Fibroblast of mammary gland (primary cell): ENCODE results near the gene LY86.
"Not testable (repeated sequence)": the region's sequence is repeated elsewhere in the genome, so short reads cannot be mapped to it uniquely, and the experiment has no call there.

Experiments used
- DNase-seq: peaks from one replicate; pipeline ENCODE4 v3.0.0-alpha.2; 2010; ENCODE audit warnings: low read depth
- H3K4me3 ChIP-seq: 2 replicates; pipeline ENCODE4 v1.5.1; 2011; ENCODE audit warnings: low read depth, mild to moderate bottlenecking, low read length, moderate library complexity; ENCODE audit not compliant: control insufficient read depth
- TF ChIP-seq, protein P1 (sequence below): conservative IDR thresholded peaks from 2 replicates; pipeline ENCODE4 v1.5.1; 2011; ENCODE audit warnings: low read depth, low read length, inconsistent platforms; ENCODE audit not compliant: control insufficient read depth, insufficient read depth

LY86 gene

DNA sequence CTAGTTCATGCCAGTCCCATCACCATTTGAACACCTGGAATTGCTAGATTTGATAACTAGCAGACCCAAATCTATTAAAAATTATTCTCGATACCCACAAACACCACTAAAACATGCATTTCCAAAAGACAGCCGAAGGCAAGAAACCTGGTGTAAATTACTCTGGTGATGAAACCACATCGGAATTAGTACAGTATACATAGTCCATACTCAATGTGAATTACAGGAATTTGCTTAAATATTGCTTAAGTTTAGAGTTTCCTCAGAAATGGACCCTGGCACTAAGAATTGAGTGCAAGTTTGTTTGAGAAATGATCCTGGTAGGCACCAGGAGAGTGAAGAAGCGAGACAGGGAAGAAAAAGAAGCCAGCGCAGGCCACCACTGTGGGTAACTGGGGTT lies 13.7 kb downstream of the LY86 start:
- no peak for DNase-seq
- no peak overlapping the region for H3K4me3 ChIP-seq
- TF ChIP-seq, protein P1, sequence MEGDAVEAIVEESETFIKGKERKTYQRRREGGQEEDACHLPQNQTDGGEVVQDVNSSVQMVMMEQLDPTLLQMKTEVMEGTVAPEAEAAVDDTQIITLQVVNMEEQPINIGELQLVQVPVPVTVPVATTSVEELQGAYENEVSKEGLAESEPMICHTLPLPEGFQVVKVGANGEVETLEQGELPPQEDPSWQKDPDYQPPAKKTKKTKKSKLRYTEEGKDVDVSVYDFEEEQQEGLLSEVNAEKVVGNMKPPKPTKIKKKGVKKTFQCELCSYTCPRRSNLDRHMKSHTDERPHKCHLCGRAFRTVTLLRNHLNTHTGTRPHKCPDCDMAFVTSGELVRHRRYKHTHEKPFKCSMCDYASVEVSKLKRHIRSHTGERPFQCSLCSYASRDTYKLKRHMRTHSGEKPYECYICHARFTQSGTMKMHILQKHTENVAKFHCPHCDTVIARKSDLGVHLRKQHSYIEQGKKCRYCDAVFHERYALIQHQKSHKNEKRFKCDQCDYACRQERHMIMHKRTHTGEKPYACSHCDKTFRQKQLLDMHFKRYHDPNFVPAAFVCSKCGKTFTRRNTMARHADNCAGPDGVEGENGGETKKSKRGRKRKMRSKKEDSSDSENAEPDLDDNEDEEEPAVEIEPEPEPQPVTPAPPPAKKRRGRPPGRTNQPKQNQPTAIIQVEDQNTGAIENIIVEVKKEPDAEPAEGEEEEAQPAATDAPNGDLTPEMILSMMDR: no peak

DNA sequence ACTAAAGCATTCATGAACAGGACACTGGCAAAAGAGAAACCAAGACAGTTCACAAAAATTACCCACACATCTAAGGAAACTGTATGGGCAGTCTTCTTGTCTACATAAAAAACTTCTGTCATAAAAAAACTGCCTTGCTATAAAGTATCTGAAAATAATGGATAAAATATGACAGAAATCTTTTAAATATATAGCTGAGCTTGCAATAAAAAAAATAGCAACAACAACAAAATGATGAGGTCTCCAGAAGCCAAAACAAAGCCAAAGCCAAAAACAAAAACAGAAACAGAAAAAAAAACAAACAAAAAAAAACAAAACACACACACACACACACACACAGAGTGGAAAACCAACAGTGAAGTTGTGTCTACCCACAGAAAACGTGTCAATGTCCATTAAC lies 14.8 kb downstream of the LY86 start:
- TF ChIP-seq, protein P1: no peak
- H3K4me3 ChIP-seq: no peak overlapping the region
- no peak for DNase-seq

DNA sequence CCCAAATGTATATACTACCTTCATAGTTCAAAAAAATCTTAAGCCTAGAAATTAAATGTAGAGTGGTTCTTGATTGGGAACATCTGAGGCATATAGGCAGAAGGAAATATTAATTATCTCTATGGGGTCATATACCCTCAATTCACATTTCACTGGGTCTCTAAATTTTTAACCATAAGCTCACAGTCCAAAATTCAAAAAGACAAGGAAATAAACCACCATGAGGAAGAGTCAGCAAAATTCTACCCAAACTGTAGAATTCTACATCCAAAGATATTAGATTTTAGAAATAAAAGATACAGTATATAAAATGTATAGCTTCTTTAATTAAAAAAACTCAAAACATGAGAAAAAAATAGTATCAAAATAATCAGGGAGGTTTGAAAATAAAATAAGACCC lies 15.5 kb downstream of the LY86 start:
- TF ChIP-seq, protein P1: no peak
- H3K4me3 ChIP-seq: no peak overlapping the region
- no peak for DNase-seq

DNA sequence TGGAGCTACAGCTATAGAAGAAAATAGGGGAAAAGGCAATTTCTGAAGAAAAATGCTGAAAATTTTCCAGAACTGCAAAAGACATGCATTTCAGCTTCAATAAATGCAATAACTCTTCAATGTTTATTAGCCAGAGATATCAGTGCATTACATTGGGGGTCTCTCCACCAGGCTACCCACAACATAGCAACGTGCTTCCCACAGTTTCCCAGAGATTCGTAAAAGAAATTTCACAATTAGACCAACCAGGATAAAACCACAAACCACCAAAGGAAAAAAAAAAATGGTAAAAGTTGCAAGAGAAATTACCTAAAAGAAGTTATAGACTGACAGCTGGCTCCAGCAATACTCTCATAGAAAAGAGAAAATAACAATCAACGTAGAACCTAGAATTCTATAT lies 16.0 kb downstream of the LY86 start:
- H3K4me3 ChIP-seq: no peak overlapping the region
- no peak for DNase-seq
- TF ChIP-seq, protein P1: no peak

DNA sequence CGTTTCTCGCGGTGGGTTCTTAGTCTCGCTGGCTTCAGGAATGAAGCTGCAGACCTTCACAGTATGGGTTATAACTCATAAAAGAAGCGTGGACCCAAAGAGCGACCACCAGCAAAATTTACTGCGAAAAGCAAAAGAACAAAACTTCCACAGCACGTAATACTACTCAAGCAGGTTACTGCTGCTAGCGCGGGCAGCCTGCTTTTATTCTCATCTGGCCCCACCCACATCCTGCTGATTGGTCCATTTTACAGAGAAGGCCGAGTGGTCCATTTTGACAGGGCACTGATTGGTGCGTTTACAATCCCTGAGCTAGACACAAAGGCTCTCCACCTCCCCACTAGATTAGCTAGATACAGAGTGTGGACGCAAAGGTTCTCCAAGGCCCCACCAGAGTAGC lies 17.4 kb downstream of the LY86 start:
- DNase-seq: no peak
- TF ChIP-seq, protein P1: no peak
- no peak overlapping the region for H3K4me3 ChIP-seq

DNA sequence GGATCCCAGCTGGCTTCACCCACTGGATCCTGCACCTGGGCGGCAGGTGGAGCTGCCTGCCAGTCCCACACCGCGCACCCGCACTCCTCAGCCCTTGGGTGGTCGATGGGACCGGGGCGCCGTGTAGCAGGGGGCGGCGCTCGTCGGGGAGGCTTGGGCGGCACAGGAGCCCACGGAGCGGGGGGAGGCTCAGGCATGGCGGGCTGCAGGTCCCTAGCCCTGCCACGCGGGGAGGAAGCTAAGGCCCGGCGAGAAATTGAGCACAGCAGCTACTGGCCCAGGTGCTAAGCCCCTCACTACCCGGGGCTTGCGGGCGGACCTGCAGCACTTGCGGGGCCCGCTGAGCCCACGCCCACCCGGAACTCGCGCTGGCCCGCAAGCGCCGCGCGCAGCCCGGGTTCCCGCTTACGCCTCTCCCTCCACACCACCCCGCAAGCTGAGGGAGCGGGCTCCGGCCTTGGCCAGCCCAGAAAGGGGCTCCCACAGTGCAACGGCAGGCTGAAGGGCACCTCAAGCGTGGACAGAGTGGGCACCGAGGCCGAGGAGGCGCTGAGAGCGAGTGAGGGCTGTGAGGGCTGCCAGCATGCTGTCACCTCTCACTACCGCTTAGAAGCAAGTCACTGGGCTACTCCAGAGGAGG lies 18.0 kb downstream of the LY86 start:
- H3K4me3 ChIP-seq, DNase-seq: not testable (repeated sequence)

DNA sequence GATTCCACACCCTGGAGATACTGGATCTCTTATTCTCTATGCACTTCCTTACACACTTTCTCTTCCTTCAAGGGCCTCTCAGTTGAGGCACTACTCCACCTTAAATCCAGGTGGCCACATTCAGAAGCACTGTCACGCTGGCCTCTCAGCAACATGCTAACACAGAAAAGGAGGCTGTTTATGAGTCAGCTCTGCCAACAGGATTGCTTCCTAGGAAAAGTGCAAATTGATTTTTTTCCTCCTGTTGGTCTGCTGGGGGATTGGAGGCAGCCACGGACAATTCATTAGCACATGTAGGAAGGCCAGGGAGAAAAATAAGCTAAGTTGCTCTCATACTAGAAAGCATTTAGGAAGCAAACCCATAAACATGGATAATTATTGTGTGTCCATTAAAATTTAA lies 20.9 kb downstream of the LY86 start:
- DNase-seq: no peak
- TF ChIP-seq, protein P1: no peak
- H3K4me3 ChIP-seq: no peak overlapping the region
